MM.1S (cell line): Measurements from ENCODE around the gene SPTY2D1.
"Not testable (repeated sequence)": the region's sequence is repeated elsewhere in the genome, so short reads cannot be mapped to it uniquely, and the experiment has no call there.

Experiments used
- CTCF ChIP-seq: fragments of 300-600 bp; sonication (generic); IDR thresholded peaks from 2 replicates; pipeline ENCODE4 v1.5.1; 2016; ENCODE audit warnings: antibody characterized with exemption, low read length, mixed read lengths
- EZH2 ChIP-seq: fragments of 300-600 bp; sonication (generic); optimal IDR thresholded peaks from 2 replicates; pipeline ENCODE3; 2017; ENCODE audit warnings: low read depth, mild to moderate bottlenecking, antibody characterized with exemption, low read length, mixed read lengths
- EZH2phosphoT487 ChIP-seq: fragments of 300-600 bp; sonication (generic); IDR thresholded peaks from 2 replicates; pipeline ENCODE4 v1.6.1; 2018; ENCODE audit warnings: antibody characterized with exemption, low read length

DNA sequence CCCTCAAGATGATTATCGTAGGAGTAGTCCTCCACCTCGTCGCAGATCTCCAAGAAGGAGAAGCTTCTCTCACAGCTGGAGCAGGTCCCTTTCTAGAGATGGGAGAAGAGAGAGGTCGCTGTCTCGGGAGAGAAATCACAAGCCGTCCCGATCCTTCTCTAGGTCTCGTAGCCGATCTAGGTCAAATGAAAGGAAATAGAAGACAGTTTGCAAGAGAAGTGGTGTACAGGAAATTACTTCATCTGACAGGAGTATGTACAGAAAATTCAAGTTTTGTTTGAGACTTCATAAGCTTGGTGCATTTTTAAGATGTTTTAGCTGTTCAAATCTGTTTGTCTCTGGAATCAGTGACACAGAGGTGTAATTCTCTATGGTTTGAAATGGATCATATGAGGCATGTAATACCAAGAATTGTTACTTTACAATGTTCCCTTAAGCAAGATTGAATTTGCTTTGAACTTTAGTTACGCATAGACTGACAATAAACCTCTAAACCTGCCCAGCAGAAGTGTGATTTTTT, 31.3 kb upstream of the SPTY2D1 start:
- not testable (repeated sequence) for TF ChIP-seq CTCF, EZH2, EZH2phosphoT487
